B cell (primary cell): Measurements from ENCODE around the gene SYCP3. TPM values are rescaled to one million over a fixed set of nuclear protein-coding genes. Genes with fewer than 3 reads are reported as not detected.
A peak's percentile ranks its signal among the peaks of the same experiment; 100 is the strongest.

Experiments used
- ATAC-seq: fragments of 200-7000 bp; cut with Tn5 transposase; one replicate; pipeline ENCODE4 v1.10.0; 2021; ENCODE audit warnings: low read depth, mild to moderate bottlenecking, moderate number of reproducible peaks, moderate library complexity
- CTCF ChIA-PET: fragments of 350-600 bp; sonication (Branson Sonifier 250); formaldehyde crosslinking; loops from one replicate; lab custom pipeline; 2021; ENCODE audit warnings: antibody characterized with exemption, inconsistent platforms; lab: Charles Lee
- POLR2A ChIA-PET: fragments of 350-600 bp; sonication (Branson Sonifier 250); formaldehyde crosslinking; loops from one replicate; lab custom pipeline; 2021; ENCODE audit warnings: antibody characterized with exemption; lab: Charles Lee
- DNase-seq: peaks from one replicate; pipeline ENCODE4 v3.0.0; 2013
- H2AFZ ChIP-seq: 2 replicates; pipeline ENCODE4 v1.6.1; 2012; ENCODE audit warnings: mild to moderate bottlenecking, low read depth, low read length; ENCODE audit not compliant: insufficient read depth, poor library complexity, severe bottlenecking
- H3K27ac ChIP-seq, 2 donors: 1 replicate in 1 of 2; 2 replicates in 1 of 2; pipeline ENCODE4 v1.5.1; 2012 to 2013; ENCODE audit warnings: low read length in 2 of 2, mild to moderate bottlenecking in 2 of 2, moderate library complexity in 1 of 2
- H3K27me3 ChIP-seq, 4 experiments: fragments of 200-600 bp in 1 of 4; sonication (generic) in 1 of 4; replicated peaks in 1 of 4; 1 replicate in 2 of 4; 2 replicates in 2 of 4; pipeline versions ENCODE4 v1.6.1 to v1.7.0; 2013 to 2016; ENCODE audit warnings: low read length in 3 of 4, mild to moderate bottlenecking in 2 of 4, mixed read lengths in 1 of 4, moderate library complexity in 1 of 4; ENCODE audit not compliant: insufficient read depth in 4 of 4, control insufficient read depth in 3 of 4; ENCODE audit errors: control extremely low read depth in 1 of 4
- H3K36me3 ChIP-seq, 2 experiments: replicated peaks in 1 of 2; 1 replicate in 1 of 2; 2 replicates in 1 of 2; pipeline versions ENCODE4 v1.6.1 to v1.7.1; 2013; ENCODE audit warnings: low read length in 1 of 2; ENCODE audit not compliant: insufficient read depth in 2 of 2, control insufficient read depth in 1 of 2; ENCODE audit errors: control extremely low read depth in 1 of 2, extremely low read depth in 1 of 2
- H3K4me1 ChIP-seq, 2 donors: fragments of 200-600 bp in 1 of 2; sonication (generic) in 1 of 2; 1 replicate in 1 of 2; 2 replicates in 1 of 2; pipeline versions ENCODE4 v1.5.1 to v1.6.1; 2013 to 2017; ENCODE audit warnings: low read length in 2 of 2; ENCODE audit not compliant: control insufficient read depth in 2 of 2, insufficient read depth in 2 of 2
- H3K4me2 ChIP-seq: replicated peaks from 2 replicates; pipeline ENCODE3; 2012; ENCODE audit warnings: mild to moderate bottlenecking, low read depth, low read length; ENCODE audit not compliant: poor library complexity, severe bottlenecking
- H3K4me3 ChIP-seq, 5 experiments: fragments of 200-600 bp in 1 of 5; sonication (generic) in 1 of 5; 1 replicate in 3 of 5; 2 replicates in 2 of 5; pipeline versions ENCODE4 v1.5.1 to v1.7.0; 2011 to 2016; ENCODE audit warnings: low read length in 4 of 5, mild to moderate bottlenecking in 4 of 5, low read depth in 2 of 5, control low read depth in 1 of 5, moderate library complexity in 1 of 5; ENCODE audit not compliant: insufficient read depth in 1 of 5; ENCODE audit errors: control extremely low read depth in 1 of 5, extremely low read depth in 1 of 5
- H3K79me2 ChIP-seq: fragments of 200-600 bp; sonication (generic); one replicate; pipeline ENCODE4 v1.6.0; 2016; ENCODE audit warnings: low read length; ENCODE audit not compliant: control insufficient read depth, insufficient read depth
- H3K9ac ChIP-seq: fragments of 200-600 bp; sonication (generic); 2 replicates; pipeline ENCODE4 v1.6.1; 2017; ENCODE audit warnings: mild to moderate bottlenecking, low read length, moderate library complexity
- H3K9me3 ChIP-seq, 3 donors: one replicate each; pipeline versions ENCODE4 v1.6.1 to v1.7.1; 2013; ENCODE audit warnings: low read length in 2 of 3; ENCODE audit not compliant: control insufficient read depth in 2 of 3, insufficient read depth in 1 of 3; ENCODE audit errors: control extremely low read depth in 1 of 3
- H4K20me1 ChIP-seq: 2 replicates; pipeline ENCODE4 v1.6.0; 2012; ENCODE audit warnings: mild to moderate bottlenecking, low read length; ENCODE audit not compliant: insufficient read depth, control insufficient read depth, poor library complexity, severe bottlenecking
- H3K27ac Mint-ChIP-seq: one replicate; pipeline ENCODE4 v1.8.0; 2021; ENCODE audit warnings: mixed read lengths
- H3K27me3 Mint-ChIP-seq: one replicate; pipeline ENCODE4 v1.8.0; 2021; ENCODE audit warnings: mixed read lengths
- H3K4me1 Mint-ChIP-seq: one replicate; pipeline ENCODE4 v1.8.0; 2021; ENCODE audit warnings: mixed read lengths
- H3K4me3 Mint-ChIP-seq: one replicate; pipeline ENCODE4 v1.8.0; 2021; ENCODE audit warnings: mixed read lengths
- H3K9me3 Mint-ChIP-seq: one replicate; pipeline ENCODE4 v1.8.0; 2022; ENCODE audit warnings: mixed read lengths; ENCODE audit not compliant: insufficient read depth
- EZH2 ChIP-seq: IDR thresholded peaks from 2 replicates; pipeline ENCODE4 v1.6.1; 2012; ENCODE audit warnings: borderline replicate concordance, low read depth, mild to moderate bottlenecking, moderate library complexity, low read length; ENCODE audit not compliant: insufficient read depth, poor library complexity, severe bottlenecking
- WGBS: methylation state at CpG from one replicate; pipeline ENCODE4 v1.1.5; 2013; ENCODE audit warnings: missing lambda C conversion rate; ENCODE audit not compliant: insufficient coverage; 5-methylcytosine and 5-hydroxymethylcytosine counted together
- intact Hi-C: fragments of 100-400 bp; cut with micrococcal nuclease; formaldehyde crosslinking; loops from one replicate; pipeline ENCODE4 v1.10.0; 2022
- polyA plus RNA-seq: library from polyadenylated mRNA; depleted of rRNA; stranded (reverse); fragments of >200 nt; gene quantifications from 2 replicates; pipeline ENCODE4 v1.2.3, GENCODE V29; 2012
- total RNA-seq, 2 donors: library from RNA; stranded (reverse); fragments of 120-200 nt in 1 of 2; gene quantifications; 1 replicate in 1 of 2; 2 replicates in 1 of 2; pipeline versions ENCODE4 v1.2.3 to v1.2.4, GENCODE V29; 2013 to 2022
- TF ChIP-seq, protein P1 (sequence below): fragments of 200-600 bp; IDR thresholded peaks from one replicate; pipeline ENCODE4 v1.8.0; 2022; ENCODE audit warnings: antibody characterized with exemption, mild to moderate bottlenecking

The SYCP3 gene
- total and polyA plus RNA-seq, 2 donors (not counting 1 experiment from before 2014, with no cell fraction given): 0.04 to 0.12 TPM

DNA sequence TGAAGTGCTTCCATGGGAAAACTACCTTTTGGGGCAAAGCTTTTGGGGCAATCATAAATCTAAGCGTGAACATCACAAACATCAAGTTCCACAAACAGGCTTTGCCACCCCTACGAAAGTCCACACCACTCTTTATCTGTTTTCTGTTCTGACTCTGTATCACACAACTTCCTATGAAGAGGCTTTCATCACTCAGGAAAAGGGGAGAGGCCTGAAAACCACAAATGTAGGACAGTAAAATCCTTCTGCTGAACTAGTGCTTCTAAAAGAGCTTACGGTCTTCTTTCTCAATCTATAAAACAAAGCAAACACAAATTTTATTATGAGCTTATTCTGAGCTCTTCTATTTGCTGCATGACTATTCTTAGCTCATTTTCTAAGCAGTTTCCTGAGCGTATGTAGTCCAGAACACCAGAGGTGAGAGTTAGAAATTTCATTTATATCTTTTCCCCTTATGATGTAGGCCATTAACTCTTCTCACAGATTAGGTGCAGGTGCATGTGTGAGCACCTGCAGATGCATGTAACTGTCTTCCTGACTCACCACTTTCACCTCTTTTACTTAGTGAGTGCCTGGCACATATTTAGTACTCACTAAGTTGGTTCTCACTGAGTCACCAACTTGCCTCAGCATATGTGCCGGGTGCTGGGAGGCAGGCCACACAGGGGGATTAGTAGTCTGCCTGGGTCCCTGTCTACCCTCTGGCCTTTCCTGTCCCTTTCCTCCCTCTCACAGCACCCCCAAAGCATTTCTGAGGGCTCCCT, 32.9 kb upstream of the SYCP3 start:
- Mint-ChIP-seq H3K27ac (peak overlapping the region; percentile 57), H3K4me1 (peaks cover 1% of the 10 kb centered on the region), H3K27me3 (no peaks in the 10 kb centered on the region), H3K9me3 (no peaks in the 10 kb centered on the region), H3K4me3 (no peak overlapping the region)
- DNase-seq (no peak), ATAC-seq (no peak)
- Histone ChIP-seq H3K27me3 (no peaks in the 10 kb centered on the region), H4K20me1 (no peaks in the 10 kb centered on the region), H3K4me3 (no peak overlapping the region), H3K9me3 (no peaks in the 10 kb centered on the region), H3K9ac (no peak overlapping the region), H3K27ac (no peak overlapping the region), H3K4me2 (no peak overlapping the region), H2AFZ (no peak overlapping the region), H3K79me2 (no peaks in the 10 kb centered on the region), H3K4me1 (no peaks in the 10 kb centered on the region), H3K36me3 (peaks cover 3 to 12% of the 10 kb centered on the region in 2 experiments)
- ChIA-PET CTCF (interaction anchor here (0.7 to 5.3 kb wide), 21 partner anchors 8 to 710 kb away, joined by 3 to 138 read pairs (median 7); partner anchors contain the start of genes ARL1 and GNPTAB), POLR2A (interaction anchor here (1.9 kb wide), 1 partner anchor 67 kb away, joined by 7 read pairs; no protein-coding TSS in a partner anchor)
- TF ChIP-seq EZH2: no peak
- TF ChIP-seq, protein P1, sequence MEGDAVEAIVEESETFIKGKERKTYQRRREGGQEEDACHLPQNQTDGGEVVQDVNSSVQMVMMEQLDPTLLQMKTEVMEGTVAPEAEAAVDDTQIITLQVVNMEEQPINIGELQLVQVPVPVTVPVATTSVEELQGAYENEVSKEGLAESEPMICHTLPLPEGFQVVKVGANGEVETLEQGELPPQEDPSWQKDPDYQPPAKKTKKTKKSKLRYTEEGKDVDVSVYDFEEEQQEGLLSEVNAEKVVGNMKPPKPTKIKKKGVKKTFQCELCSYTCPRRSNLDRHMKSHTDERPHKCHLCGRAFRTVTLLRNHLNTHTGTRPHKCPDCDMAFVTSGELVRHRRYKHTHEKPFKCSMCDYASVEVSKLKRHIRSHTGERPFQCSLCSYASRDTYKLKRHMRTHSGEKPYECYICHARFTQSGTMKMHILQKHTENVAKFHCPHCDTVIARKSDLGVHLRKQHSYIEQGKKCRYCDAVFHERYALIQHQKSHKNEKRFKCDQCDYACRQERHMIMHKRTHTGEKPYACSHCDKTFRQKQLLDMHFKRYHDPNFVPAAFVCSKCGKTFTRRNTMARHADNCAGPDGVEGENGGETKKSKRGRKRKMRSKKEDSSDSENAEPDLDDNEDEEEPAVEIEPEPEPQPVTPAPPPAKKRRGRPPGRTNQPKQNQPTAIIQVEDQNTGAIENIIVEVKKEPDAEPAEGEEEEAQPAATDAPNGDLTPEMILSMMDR: no peak
- intact Hi-C loops: loop anchor here (2.0 to 5.0 kb wide), 3 partner anchors 145 to 357 kb away; partner anchors contain the start of genes NUP37 and PARPBP
- 52% methylated on average over 3 of the region's 5 CpGs for WGBS

DNA sequence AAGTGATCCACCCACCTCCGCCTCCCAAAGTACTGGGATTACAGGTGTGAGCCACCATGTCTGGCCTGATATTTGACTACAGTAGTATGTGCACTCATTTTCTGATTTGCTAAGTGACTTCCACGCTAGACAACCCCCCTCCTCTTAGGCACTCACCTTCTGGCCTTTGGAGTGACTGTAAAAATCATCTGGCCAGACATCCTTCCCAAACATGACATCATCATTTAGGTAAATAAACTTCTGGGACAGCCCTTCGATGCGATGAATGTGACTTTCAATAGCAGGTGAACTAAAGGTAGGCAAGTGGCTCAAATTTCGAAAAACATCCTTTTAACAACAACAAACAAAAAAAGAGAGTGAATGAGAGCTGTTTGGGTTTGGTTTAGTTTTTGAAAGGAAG, 30.6 kb upstream of the SYCP3 start:
- H3K36me3 ChIP-seq: peaks cover 4 to 19% of the 10 kb centered on the region in 2 experiments

More for the DNA sequence above, 30.6 kb upstream of the SYCP3 start:
- Histone ChIP-seq H3K9ac (no peak overlapping the region), H2AFZ (no peak overlapping the region), H4K20me1 (no peaks in the 10 kb centered on the region), H3K4me2 (no peak overlapping the region), H3K9me3 (no peaks in the 10 kb centered on the region), H3K27me3 (no peaks in the 10 kb centered on the region), H3K79me2 (no peaks in the 10 kb centered on the region), H3K4me1 (no peaks in the 10 kb centered on the region), H3K27ac (no peak overlapping the region), H3K4me3 (no peak overlapping the region)
- no peak for TF ChIP-seq EZH2
- TF ChIP-seq, protein P1: no peak
- CTCF ChIA-PET: interaction anchor here (1.0 to 5.3 kb wide), 5 partner anchors 10 to 358 kb away, joined by 3 to 61 read pairs (median 7); partner anchors contain the start of gene GNPTAB
- DNase-seq: no peak
- Mint-ChIP-seq H3K27ac (no peak overlapping the region), H3K9me3 (no peaks in the 10 kb centered on the region), H3K4me3 (no peak overlapping the region), H3K27me3 (no peaks in the 10 kb centered on the region), H3K4me1 (peaks cover 1% of the 10 kb centered on the region)
- WGBS: 100% methylated on average over 2 of the region's 5 CpGs
- intact Hi-C loops: loop anchor here (5.0 kb wide), 2 partner anchors 147 to 352 kb away; partner anchors contain the start of genes NUP37 and PARPBP
- POLR2A ChIA-PET: no interaction called here
- ATAC-seq: no peak
